ENCODE measurements around the gene SLC43A2. TPM values are rescaled to one million over a fixed set of nuclear protein-coding genes. Genes with fewer than 3 reads are reported as not detected.

The SLC43A2 gene
- total and polyA plus RNA-seq, 8 donors, result 0.29 to 15.8 (median 5.2) TPM

DNA sequence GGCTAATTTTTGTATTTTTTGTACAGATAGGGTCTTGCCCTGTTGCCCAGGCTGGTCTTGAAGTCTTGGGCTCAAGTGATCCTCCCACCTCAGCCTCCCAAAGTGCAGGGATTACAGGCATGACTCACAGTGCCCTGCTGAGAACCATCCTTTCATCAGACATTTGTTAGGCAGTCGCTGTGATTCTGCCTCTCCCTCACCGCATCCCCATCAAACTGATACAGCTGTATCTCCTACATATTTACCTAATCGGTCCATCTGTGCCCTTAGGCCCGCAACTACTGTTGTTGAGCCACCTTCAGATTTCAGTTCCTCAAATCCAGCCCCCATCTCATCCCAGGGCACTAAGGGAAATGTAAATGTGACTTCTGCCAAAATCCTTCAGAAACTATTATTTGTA, 2.0 kb upstream of the SLC43A2 start:
- DNase-seq, result no peak
- WGBS, 5 donors, result 70 to 85% (median 80%) methylated on average over 4 of the region's 4 CpGs
- TF ChIP-seq POLR2AphosphoS5 (IDR thresholded peaks at IDR 0.05), result no peak
- TF ChIP-seq, protein P1, sequence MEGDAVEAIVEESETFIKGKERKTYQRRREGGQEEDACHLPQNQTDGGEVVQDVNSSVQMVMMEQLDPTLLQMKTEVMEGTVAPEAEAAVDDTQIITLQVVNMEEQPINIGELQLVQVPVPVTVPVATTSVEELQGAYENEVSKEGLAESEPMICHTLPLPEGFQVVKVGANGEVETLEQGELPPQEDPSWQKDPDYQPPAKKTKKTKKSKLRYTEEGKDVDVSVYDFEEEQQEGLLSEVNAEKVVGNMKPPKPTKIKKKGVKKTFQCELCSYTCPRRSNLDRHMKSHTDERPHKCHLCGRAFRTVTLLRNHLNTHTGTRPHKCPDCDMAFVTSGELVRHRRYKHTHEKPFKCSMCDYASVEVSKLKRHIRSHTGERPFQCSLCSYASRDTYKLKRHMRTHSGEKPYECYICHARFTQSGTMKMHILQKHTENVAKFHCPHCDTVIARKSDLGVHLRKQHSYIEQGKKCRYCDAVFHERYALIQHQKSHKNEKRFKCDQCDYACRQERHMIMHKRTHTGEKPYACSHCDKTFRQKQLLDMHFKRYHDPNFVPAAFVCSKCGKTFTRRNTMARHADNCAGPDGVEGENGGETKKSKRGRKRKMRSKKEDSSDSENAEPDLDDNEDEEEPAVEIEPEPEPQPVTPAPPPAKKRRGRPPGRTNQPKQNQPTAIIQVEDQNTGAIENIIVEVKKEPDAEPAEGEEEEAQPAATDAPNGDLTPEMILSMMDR (IDR thresholded peaks at IDR 0.05), result no peak
- no peaks in the 10 kb centered on the region for H3K27me3 ChIP-seq
- intact Hi-C loops (cut with DNase I; ENCODE audit: low total_unique reads), result loop anchor here (5.0 kb wide), 1 partner anchor 58 kb away; no protein-coding TSS in a partner anchor
- H3K4me1 ChIP-seq, result peaks cover 26 to 41% (median 38%) of the 10 kb centered on the region in 4 donors
- H3K36me3 ChIP-seq, result peaks cover 0 to 14% (median 10%) of the 10 kb centered on the region in 4 donors
- H3K9me3 ChIP-seq, result no peaks in the 10 kb centered on the region
- no peak overlapping the region for H3K27ac ChIP-seq
- no peak overlapping the region for H3K4me3 ChIP-seq

DNA sequence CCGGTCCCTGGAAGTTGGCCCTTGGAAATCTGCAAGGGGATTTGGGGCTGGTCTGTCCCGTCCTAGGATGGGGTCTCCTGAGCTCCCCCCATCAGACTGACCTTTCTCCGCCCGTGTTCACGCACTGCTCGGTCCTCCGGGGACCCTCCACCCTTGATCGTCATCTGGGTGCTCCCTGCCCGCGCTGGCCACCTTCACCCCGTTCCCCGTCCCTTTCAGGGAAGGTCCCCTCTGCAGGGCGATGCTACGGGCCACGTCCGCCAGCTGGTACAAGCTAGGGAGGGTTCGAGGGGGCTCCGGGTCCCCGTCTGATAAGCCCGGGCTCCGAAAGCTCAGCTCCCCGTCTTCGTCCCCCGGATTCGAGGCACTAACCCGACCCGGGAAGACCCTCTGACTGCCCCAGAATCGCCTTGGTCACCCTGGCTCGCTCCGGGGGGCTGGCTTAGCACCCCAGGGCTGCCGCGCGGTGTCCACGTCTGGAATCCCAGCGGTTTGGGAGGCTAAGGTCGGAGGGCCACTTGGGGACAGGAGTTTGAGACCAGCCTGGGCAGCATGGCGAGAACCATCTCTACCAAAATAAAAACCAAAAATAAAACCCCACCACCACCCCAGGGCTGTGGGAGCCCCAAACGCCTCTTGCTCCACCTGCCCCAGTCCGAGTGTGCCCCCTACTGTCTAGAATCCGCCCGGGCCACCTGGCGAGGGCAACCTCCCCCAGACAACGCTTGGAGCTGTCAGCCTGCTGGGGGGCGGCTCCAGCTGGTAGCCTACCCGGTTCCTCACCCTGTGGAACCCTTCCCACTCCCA, 1.1 kb upstream of the SLC43A2 start:
- no peaks in the 10 kb centered on the region for H3K27me3 ChIP-seq
- H3K36me3 ChIP-seq, result peaks cover 0 to 5% (median 4%) of the 10 kb centered on the region in 4 donors
- no peaks in the 10 kb centered on the region for H3K9me3 ChIP-seq
- peak; percentile 83 to 84 for DNase-seq
- peak overlapping the region; percentile 62 to 93 (median 76) for H3K4me3 ChIP-seq
- 2 to 6% (median 3%) methylated on average over 15 to 45 of the region's 45 CpGs for WGBS, 5 donors
- TF ChIP-seq, protein P1 (IDR thresholded peaks at IDR 0.05), result peak in 5 of 7 experiments; percentile 56 to 89 (median 66)
- TF ChIP-seq POLR2AphosphoS5 (IDR thresholded peaks at IDR 0.05) (peak in 1 of 3 donors; percentile 23), POLR2A (IDR thresholded peaks at IDR 0.05) (no peak), EP300 (IDR thresholded peaks at IDR 0.05) (no peak)
- peak overlapping the region; percentile 90 to 95 (median 92) for H3K27ac ChIP-seq
- intact Hi-C loops (cut with DNase I; ENCODE audit: low total_unique reads), result loop anchor here (5.0 kb wide), 1 partner anchor 57 kb away; no protein-coding TSS in a partner anchor
- peaks cover 31 to 47% (median 46%) of the 10 kb centered on the region in 4 donors for H3K4me1 ChIP-seq

DNA sequence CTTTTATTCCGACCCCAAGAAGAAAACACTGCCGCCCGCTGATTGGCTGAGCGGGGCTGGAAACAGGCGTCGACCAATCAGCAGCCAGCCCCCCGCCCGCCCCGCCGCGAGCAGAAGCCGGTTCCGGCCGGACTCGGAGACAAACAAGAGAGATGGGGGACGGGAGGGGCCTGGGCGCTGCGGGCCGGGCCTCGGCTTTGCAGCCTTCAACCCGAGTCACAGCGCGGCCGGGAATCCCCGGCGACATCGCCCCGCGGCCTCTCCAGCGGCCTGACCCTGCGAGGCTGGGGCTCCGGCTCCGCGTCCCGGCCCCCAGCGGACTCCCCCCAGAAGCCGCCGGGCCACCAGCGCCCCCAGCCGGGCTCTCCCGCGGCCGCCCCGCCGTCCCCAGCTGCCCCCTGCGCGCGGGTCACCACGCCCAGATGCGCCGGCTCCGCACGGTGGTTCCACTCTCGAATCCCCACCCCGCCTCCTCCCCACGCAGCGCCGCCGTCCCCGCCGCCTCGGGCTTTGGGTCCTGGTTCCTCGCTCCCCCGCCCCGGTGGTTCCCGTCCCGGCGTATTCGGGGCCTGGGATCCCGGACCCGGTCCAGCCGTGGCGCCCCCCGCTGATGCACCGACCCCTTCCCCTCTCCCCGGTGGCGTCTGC, 346 bp upstream of the SLC43A2 start:
- H3K36me3 ChIP-seq, result peaks cover 0 to 10% (median 4%) of the 10 kb centered on the region in 4 donors
- peak; percentile 95 to 98 for DNase-seq
- 0 to 1% (median 0%) methylated on average over 19 to 76 of the region's 77 CpGs for WGBS, 5 donors
- peak overlapping the region; percentile 90 to 95 (median 92) for H3K27ac ChIP-seq
- intact Hi-C loops (cut with DNase I; ENCODE audit: low total_unique reads), result no loop called here
- TF ChIP-seq, protein P1 (IDR thresholded peaks at IDR 0.05), result peak in 4 of 7 experiments; percentile 7 to 60 (median 26)
- peak in 2 of 3 donors; percentile 8 to 45 for TF ChIP-seq POLR2AphosphoS5 (IDR thresholded peaks at IDR 0.05)
- TF ChIP-seq EP300 (IDR thresholded peaks at IDR 0.05), result no peak
- peaks cover 31 to 51% (median 47%) of the 10 kb centered on the region in 4 donors for H3K4me1 ChIP-seq
- H3K9me3 ChIP-seq, result no peaks in the 10 kb centered on the region
- H3K4me3 ChIP-seq, result peak overlapping the region; percentile 62 to 93 (median 76)
- H3K27me3 ChIP-seq, result no peaks in the 10 kb centered on the region

DNA sequence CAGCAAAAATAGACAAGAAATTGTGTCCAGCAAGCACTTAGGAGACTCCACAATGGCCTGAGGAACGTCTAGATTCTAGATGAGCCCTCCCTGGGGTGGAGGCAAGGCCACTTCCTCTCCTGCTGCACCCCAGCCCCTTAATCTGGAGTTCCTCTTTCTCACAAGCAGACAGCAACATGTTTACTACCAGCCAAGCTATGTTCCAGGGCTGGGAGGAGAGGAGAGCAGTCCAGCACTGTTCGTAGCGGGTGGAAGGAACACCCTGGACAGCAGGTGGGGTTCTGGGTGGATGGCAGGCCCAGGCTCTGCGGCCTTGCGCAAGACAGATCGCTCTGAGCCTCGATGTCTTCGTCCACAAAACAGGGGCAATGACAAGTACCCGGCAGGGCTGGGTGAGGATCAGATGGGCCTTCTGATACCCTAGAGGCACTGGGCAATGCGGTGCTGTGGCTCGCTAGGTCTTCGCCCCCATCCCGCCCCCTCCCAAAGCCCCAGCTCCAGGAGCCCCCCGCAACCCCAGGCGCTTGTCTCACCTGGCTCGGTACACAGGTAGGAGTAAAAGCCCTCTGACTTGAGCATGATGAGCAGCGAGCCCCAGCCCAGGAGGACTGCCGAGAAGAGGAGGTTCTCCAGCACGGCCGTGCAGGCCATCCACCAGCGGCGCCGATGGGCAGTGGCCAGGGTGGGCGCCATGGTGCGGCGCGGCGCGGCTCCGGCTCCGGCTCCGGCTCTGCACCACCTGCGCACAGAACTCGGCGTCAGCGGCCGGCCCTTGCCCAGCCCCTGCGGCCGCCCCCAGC, 1.3 kb downstream of the SLC43A2 start:
- 19 to 54% (median 29%) methylated on average over 9 to 39 of the region's 39 CpGs for WGBS, 5 donors
- peaks cover 31 to 51% (median 47%) of the 10 kb centered on the region in 4 donors for H3K4me1 ChIP-seq

More for the DNA sequence above, 1.3 kb downstream of the SLC43A2 start:
- Histone ChIP-seq H3K4me3 (peak overlapping the region; percentile 62 to 93 (median 76)), H3K27ac (peak overlapping the region; percentile 90 to 95 (median 92)), H3K36me3 (peaks cover 0 to 16% (median 8%) of the 10 kb centered on the region in 4 donors), H3K9me3 (no peaks in the 10 kb centered on the region), H3K27me3 (no peaks in the 10 kb centered on the region)
- TF ChIP-seq, protein P1 (IDR thresholded peaks at IDR 0.05), result no peak
- peak in 2 of 3 donors; percentile 39 to 62 for TF ChIP-seq POLR2AphosphoS5 (IDR thresholded peaks at IDR 0.05)
- peak in 1 of 2 donors; percentile 54 for DNase-seq
- intact Hi-C loops (cut with DNase I; ENCODE audit: low total_unique reads), result no loop called here

All from stomach (tissue), 9 donors.